Inflammatory macrophage (primary cell): ENCODE measurements around the gene ENTPD5.
"Not testable (repeated sequence)": the region's sequence is repeated elsewhere in the genome, so short reads cannot be mapped to it uniquely, and the experiment has no call there.

Experiments used
- DNase-seq, 2 donors: peaks; one replicate each; pipeline ENCODE4 v3.0.0-alpha.2; 2020 to 2022

The ENTPD5 gene

GRCh38 chr14:73942180-73942579 lies 76.9 kb downstream of the ENTPD5 start:
- DNase-seq: no peak

DNA sequence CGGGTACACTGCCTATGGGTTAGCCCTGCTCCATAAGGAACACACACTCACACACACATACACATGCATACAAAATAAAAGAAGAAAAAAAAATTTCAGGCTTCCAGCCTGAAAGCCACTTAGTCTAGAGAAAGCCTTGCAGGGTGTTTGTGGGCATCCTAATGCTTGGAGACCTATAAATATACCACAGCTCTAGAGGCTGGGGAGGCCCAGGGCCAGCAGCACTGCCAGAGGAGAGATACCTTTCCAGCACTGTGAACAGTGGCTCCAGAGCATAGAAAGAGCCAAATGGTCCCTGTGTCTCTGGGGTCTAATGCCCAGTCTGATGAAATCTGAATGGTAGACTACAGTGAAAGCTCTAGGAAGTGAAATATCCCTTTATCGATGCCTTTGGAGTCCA lies 82.1 kb downstream of the ENTPD5 start:
- no peak for DNase-seq

DNA sequence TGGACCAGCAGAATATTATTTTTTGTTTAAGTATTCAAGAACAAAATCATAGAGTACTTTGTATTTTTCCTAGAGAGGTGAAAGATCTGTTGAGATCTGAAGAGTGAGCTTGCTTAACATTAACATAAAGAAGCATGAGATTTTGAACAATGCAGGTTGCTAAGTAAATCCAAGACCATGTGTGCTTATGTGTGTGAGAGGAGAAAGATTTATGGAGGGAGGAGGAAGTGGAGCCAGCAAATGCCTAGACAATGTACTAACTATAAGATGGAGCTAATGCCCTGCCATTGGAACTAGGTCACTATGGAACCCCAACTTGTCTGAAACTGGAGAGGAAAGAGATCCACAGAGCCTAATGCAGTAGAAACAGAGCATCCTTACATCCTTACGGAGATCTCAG lies 82.5 kb downstream of the ENTPD5 start:
- no peak for DNase-seq

DNA sequence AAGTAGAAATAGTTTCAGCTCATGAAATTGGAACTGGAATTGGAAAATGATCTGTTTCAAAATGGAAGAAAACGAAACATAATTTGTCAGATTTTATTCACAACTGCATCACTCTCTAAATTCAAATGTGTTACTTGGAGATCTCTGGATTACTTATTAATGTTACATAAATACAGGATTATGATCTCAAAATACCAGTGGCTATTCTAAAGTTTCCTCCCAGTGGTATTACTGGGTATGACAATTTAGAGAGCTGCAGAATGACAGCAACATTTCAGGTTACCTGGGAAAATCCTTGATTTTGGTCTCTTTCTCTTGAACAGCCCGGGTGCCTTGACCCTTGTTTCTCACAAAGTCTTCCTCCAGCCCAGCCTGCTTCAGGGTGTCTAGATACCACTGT lies 83.4 kb downstream of the ENTPD5 start:
- DNase-seq: no peak

- no peak for DNase-seq
Observed at GRCh38 chr14:73924337-73924736, 94.8 kb downstream of the ENTPD5 start.

- DNase-seq: not testable (repeated sequence)
Observed at GRCh38 chr14:73919457-73919856, 99.6 kb downstream of the ENTPD5 start.

DNA sequence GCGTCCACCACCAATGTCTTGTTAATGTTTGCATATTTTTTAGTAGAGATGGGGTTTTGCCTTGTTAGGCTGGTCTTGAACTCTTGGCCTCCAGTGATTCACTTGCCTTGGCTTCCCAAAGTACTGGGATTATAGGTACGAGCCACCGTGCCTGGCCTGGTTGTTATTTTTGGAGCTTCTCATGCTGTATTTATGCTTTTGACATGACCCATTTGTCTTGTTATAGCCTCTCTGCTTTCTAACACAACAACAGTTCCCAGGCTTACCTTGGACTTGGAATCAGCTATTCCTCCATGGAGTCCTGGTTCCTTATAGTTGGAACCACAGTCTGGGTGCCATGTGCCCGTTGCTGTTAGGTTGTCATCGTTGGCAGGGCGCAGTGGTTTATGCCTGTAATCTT lies 102.8 kb downstream of the ENTPD5 start:
- DNase-seq: no peak

GRCh38 chr14:73913256-73913655 lies 105.8 kb downstream of the ENTPD5 start:
- DNase-seq: no peak

- no peak for DNase-seq
Observed at GRCh38 chr14:73909681-73910080, 109.4 kb downstream of the ENTPD5 start.
